Measurements from ENCODE around the gene LTB4R2. TPM values are rescaled to one million over a fixed set of nuclear protein-coding genes. Genes with fewer than 3 reads are reported as not detected.

The LTB4R2 gene
- total and polyA plus RNA-seq, 2 experiments from 2014 or later = 0.17 to 15.1 TPM

GRCh38 chr14:24283796-24284460 lies 26.0 kb upstream of the LTB4R2 start:
- DNase-seq (ENCODE audit: low read depth in 1 of 2, low spot score in 1 of 2) = no peak
- TF ChIP-seq, protein P1, sequence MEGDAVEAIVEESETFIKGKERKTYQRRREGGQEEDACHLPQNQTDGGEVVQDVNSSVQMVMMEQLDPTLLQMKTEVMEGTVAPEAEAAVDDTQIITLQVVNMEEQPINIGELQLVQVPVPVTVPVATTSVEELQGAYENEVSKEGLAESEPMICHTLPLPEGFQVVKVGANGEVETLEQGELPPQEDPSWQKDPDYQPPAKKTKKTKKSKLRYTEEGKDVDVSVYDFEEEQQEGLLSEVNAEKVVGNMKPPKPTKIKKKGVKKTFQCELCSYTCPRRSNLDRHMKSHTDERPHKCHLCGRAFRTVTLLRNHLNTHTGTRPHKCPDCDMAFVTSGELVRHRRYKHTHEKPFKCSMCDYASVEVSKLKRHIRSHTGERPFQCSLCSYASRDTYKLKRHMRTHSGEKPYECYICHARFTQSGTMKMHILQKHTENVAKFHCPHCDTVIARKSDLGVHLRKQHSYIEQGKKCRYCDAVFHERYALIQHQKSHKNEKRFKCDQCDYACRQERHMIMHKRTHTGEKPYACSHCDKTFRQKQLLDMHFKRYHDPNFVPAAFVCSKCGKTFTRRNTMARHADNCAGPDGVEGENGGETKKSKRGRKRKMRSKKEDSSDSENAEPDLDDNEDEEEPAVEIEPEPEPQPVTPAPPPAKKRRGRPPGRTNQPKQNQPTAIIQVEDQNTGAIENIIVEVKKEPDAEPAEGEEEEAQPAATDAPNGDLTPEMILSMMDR (IDR thresholded peaks at IDR 0.05; ENCODE audit: low read depth, low read length) = no peak
- Histone ChIP-seq H3K36me3 (no peaks in the 10 kb centered on the region), H3K27me3 (no peaks in the 10 kb centered on the region), H3K4me3 (no peak overlapping the region), H3K4me1 (ENCODE audit: low read depth) (no peaks in the 10 kb centered on the region), H3K27ac (no peak overlapping the region), H3K9me3 (ENCODE audit: low read depth) (no peaks in the 10 kb centered on the region)

GRCh38 chr14:24284501-24285035 lies 25.4 kb upstream of the LTB4R2 start:
- Histone ChIP-seq H3K9me3 (ENCODE audit: low read depth) (no peaks in the 10 kb centered on the region), H3K4me1 (ENCODE audit: low read depth) (no peaks in the 10 kb centered on the region), H3K4me3 (no peak overlapping the region), H3K27me3 (no peaks in the 10 kb centered on the region), H3K27ac (no peak overlapping the region), H3K36me3 (no peaks in the 10 kb centered on the region)
- DNase-seq (ENCODE audit: low read depth in 1 of 2, low spot score in 1 of 2) = no peak
- TF ChIP-seq, protein P1 (IDR thresholded peaks at IDR 0.05; ENCODE audit: low read depth, low read length) = no peak

GRCh38 chr14:24285351-24285750 lies 24.6 kb upstream of the LTB4R2 start:
- Histone ChIP-seq H3K27ac (no peak overlapping the region), H3K9me3 (ENCODE audit: low read depth) (no peaks in the 10 kb centered on the region), H3K4me3 (no peak overlapping the region), H3K4me1 (ENCODE audit: low read depth) (no peaks in the 10 kb centered on the region), H3K27me3 (no peaks in the 10 kb centered on the region), H3K36me3 (peaks cover 3% of the 10 kb centered on the region)
- TF ChIP-seq, protein P1 (IDR thresholded peaks at IDR 0.05; ENCODE audit: low read depth, low read length) = no peak
- no peak for DNase-seq (ENCODE audit: low read depth in 1 of 2, low spot score in 1 of 2)

DNA sequence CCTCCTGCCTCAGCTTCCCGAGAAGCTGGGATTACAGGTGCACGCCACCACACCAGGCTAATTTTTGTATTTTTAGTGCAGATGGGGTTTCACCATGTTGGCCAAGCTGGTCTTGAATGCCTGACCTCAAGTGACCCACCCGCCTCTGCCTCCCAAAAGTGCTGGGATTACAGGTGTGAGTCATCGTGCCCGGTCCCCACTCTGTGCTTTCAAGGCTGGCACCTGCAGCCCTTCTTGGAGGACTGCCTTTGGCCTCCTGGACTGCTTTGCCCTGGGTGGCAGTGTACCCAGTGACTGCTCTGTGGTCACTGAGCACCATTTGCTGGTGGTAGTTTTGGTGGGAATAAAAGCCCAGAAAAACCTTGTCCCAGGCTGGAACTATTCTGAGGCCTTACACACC lies 22.9 kb upstream of the LTB4R2 start:
- H3K27ac ChIP-seq = no peak overlapping the region
- TF ChIP-seq, protein P1 (IDR thresholded peaks at IDR 0.05; ENCODE audit: low read depth, low read length) = no peak
- DNase-seq (ENCODE audit: low read depth in 1 of 2, low spot score in 1 of 2) = no peak
- H3K36me3 ChIP-seq = peaks cover 3% of the 10 kb centered on the region
- H3K4me1 ChIP-seq (ENCODE audit: low read depth) = no peaks in the 10 kb centered on the region
- no peak overlapping the region for H3K4me3 ChIP-seq
- H3K27me3 ChIP-seq = no peaks in the 10 kb centered on the region
- no peaks in the 10 kb centered on the region for H3K9me3 ChIP-seq (ENCODE audit: low read depth)

GRCh38 chr14:24289649-24290280 lies 20.2 kb upstream of the LTB4R2 start:
- DNase-seq (ENCODE audit: low read depth in 1 of 2, low spot score in 1 of 2) = no peak
- Histone ChIP-seq H3K9me3 (ENCODE audit: low read depth) (no peaks in the 10 kb centered on the region), H3K36me3 (peaks cover 3% of the 10 kb centered on the region), H3K4me1 (ENCODE audit: low read depth) (no peaks in the 10 kb centered on the region), H3K27me3 (no peaks in the 10 kb centered on the region), H3K27ac (no peak overlapping the region), H3K4me3 (no peak overlapping the region)
- TF ChIP-seq, protein P1 (IDR thresholded peaks at IDR 0.05; ENCODE audit: low read depth, low read length) = no peak
